Pericardium fibroblast (primary cell): ENCODE measurements around the gene TOMM34. TPM values are rescaled to one million over a fixed set of nuclear protein-coding genes. Genes with fewer than 3 reads are reported as not detected.

Experiments
- total RNA-seq: library from RNA; depleted of rRNA; stranded (reverse); fragments of >200 nt; gene quantifications from 2 replicates; pipeline ENCODE4 v1.2.3, GENCODE V29; 2015

Gene TOMM34
- total RNA-seq = 18.3 and 18.8 TPM in 2 replicates

GRCh38 chr20:44960103-44960852 lies at the start of gene TOMM34:
Gene TOMM34 (minus strand): TSS chr20:44960397. CDS start chr20:44960333, 64 bp downstream.

GRCh38 chr20:44966030-44966961 lies 6.1 kb upstream of the TOMM34 start, which contains the start of gene STK4:
Gene STK4 (plus strand): TSS chr20:44966512. CDS start chr20:44966569, 57 bp downstream.

GRCh38 chr20:44909872-44910689 lies 50.1 kb downstream of the TOMM34 start, which contains the start of gene PABPC1L:
Gene PABPC1L (plus strand): TSS chr20:44910060. CDS start chr20:44910144, 84 bp downstream.

Other genes with a start within 250 kb of the TOMM34 start
- 2.1 and 16.2 TPM in 2 replicates for gene CCN5, start 245.0 kb downstream of the TOMM34 start, total RNA-seq
- gene KCNK15, start 214.5 kb downstream of the TOMM34 start, total RNA-seq = 1.5 and 2.0 TPM in 2 replicates
- gene RIMS4, start 149.9 kb downstream of the TOMM34 start, total RNA-seq = 0.12 and 0.34 TPM in 2 replicates
- gene YWHAB, start 74.7 kb downstream of the TOMM34 start, total RNA-seq = 93.9 and 120 TPM in 2 replicates
- gene PABPC1L, start 50.3 kb downstream of the TOMM34 start, total RNA-seq = 6.9 and 20.2 TPM in 2 replicates
- gene STK4, start 6.1 kb upstream of the TOMM34 start, total RNA-seq = 11.3 and 12.5 TPM in 2 replicates
- gene KCNS1, start 140.7 kb upstream of the TOMM34 start, total RNA-seq = 1.4 TPM in 2 replicates
- gene WFDC5, start 154.8 kb upstream of the TOMM34 start, total RNA-seq = not detected in 2 replicates
- not detected in 2 replicates for gene WFDC12, start 164.1 kb upstream of the TOMM34 start, total RNA-seq
- not detected in 2 replicates for gene PI3, start 214.5 kb upstream of the TOMM34 start, total RNA-seq
- gene SEMG1, start 246.6 kb upstream of the TOMM34 start, total RNA-seq = not detected in 2 replicates